HG02610 (cell line): ENCODE data around the gene EED.

ENCODE experiments used
- ATAC-seq: cut with Tn5 transposase; IDR thresholded peaks from one replicate; pipeline ENCODE4 v1.9.1; 2021; ENCODE audit warnings: mild to moderate bottlenecking, moderate library complexity; ENCODE audit not compliant: unreplicated experiment

The EED gene

GRCh38 chr11:86246293-86246675 lies 1.7 kb downstream of the EED start:
- ATAC-seq = no peak

- ATAC-seq = no peak
Measured at GRCh38 chr11:86247608-86248007, 3.1 kb downstream of the EED start.

- no peak for ATAC-seq
Measured at GRCh38 chr11:86248609-86249008, 4.1 kb downstream of the EED start.

- ATAC-seq = no peak
Measured at GRCh38 chr11:86249307-86250098, 5.0 kb downstream of the EED start.

GRCh38 chr11:86251345-86251744 lies 6.8 kb downstream of the EED start:
- peak; percentile 57 for ATAC-seq

GRCh38 chr11:86255896-86256295 lies 11.3 kb downstream of the EED start:
- peak; percentile 94 for ATAC-seq

- no peak for ATAC-seq
Measured at GRCh38 chr11:86256608-86257007, 12.1 kb downstream of the EED start.

GRCh38 chr11:86257446-86257845 lies 12.9 kb downstream of the EED start:
- ATAC-seq = no peak

GRCh38 chr11:86259730-86260129 lies 15.2 kb downstream of the EED start:
- ATAC-seq = no peak

- ATAC-seq = no peak
Measured at GRCh38 chr11:86261328-86261727, 16.8 kb downstream of the EED start.

GRCh38 chr11:86262387-86262786 lies 17.8 kb downstream of the EED start:
- no peak for ATAC-seq

GRCh38 chr11:86264649-86265048 lies 20.1 kb downstream of the EED start:
- no peak for ATAC-seq

GRCh38 chr11:86265194-86265593 lies 20.6 kb downstream of the EED start:
- no peak for ATAC-seq

- ATAC-seq = no peak
Measured at GRCh38 chr11:86269645-86270044, 25.1 kb downstream of the EED start.

GRCh38 chr11:86274503-86274902 lies 29.9 kb downstream of the EED start:
- ATAC-seq = no peak

GRCh38 chr11:86274999-86275398 lies 30.4 kb downstream of the EED start:
- ATAC-seq = no peak

- peak; percentile 53 for ATAC-seq
Measured at GRCh38 chr11:86275493-86276370, 31.2 kb downstream of the EED start.

- ATAC-seq = no peak
Measured at GRCh38 chr11:86277741-86278140, 33.2 kb downstream of the EED start.

- no peak for ATAC-seq
Measured at GRCh38 chr11:86278226-86278625, 33.7 kb downstream of the EED start.

GRCh38 chr11:86279747-86280146 lies 35.2 kb downstream of the EED start:
- no peak for ATAC-seq

GRCh38 chr11:86287468-86287796 lies 42.9 kb downstream of the EED start:
- ATAC-seq = no peak
